HG03457 (cell line): ENCODE measurements around the gene ZNF609.
"Not testable (repeated sequence)": the region's sequence is repeated elsewhere in the genome, so short reads cannot be mapped to it uniquely, and the experiment has no call there.

ENCODE experiments used
- ATAC-seq: cut with Tn5 transposase; IDR thresholded peaks from one replicate; pipeline ENCODE4 v1.9.1; 2021; ENCODE audit warnings: moderate number of reproducible peaks; ENCODE audit not compliant: unreplicated experiment

ZNF609 gene

DNA sequence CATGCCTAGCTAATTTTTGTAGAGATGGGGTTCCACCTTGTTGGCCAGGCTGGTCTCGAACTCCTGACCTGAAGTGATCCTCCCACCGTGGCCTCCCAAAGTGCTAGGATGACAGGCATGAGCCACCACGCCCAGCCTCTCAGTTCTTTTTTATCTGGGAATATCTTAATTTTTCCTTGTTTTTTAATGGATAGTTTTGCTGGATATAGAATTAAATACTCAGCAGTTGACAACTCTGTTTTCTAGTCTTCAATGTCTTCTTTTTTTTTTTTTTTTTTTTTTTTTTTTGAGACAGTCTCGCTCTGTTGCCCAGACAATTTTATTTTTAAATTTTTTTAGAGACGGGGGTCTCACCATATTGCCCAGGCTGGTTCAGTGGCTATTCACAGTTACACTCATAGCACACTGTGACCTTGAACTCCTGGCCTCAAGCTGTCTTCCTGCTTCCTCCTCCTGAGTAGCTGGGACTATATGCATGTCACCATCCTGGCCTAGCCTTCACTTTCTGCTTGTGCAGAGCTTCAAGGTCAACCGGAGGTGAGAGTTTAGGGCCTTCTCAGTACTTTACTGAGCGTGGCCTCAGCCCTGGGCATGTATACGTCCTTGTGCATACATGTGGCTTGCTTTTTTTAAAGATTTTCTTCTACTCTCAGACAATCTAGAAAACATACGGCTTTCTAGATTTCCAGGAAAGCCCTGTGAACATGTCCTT, 120.5 kb downstream of the ZNF609 start:
- no peak for ATAC-seq

DNA sequence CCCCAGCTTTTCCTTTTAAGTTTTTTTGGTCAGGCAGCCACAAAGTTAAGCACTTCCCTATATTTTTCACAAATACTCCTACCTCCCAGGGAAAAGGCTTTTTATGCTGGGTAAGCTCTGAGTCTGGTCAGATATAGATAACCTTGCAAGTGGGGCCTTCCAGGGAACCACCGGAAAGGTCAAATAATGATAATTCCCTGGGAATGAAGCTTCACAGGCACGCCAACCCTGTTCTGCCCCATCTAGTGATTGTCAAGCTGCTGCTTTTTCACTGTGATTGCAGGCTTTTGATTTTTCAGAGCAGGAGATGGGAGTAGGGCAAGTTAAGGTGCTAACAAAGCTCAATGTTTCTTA, 121.0 kb downstream of the ZNF609 start:
- ATAC-seq = no peak

DNA sequence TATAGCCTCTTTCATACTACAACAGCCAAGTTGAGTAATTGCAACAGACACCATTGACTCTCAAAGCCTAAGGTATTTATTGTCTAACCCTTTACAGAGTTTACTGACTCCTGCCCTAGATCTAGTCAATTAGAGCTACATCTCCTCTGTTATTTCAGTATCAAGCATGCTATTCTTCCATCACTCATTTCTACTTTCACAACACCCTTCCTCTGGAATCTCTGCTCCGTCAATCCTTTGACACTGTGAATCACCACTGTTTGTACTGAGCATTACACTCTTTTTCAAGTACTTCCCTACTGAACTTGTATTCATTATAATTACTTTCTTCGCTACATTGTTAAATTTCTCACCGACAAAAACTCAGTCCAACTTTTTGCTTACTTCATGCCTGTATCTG, 121.8 kb downstream of the ZNF609 start:
- ATAC-seq = no peak

DNA sequence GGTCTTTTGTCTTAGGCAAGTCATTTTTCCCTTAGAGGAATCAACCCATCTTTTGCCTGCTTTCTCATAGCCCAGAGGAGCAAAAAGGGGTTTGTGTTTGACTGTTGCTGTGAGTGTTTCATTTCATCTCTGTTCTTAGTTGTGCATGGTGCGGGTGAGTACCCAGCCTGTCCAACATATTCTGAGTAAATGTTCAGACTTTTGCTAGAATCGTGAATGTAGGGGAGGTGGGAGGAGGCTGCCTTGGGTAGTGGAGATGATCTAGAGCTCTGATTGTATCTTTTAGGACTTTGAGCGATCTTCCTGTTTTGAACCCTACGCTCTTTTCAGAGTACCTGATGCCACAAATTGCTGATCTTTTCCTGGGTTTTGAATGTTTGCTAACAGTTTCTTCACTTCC, 123.1 kb downstream of the ZNF609 start:
- no peak for ATAC-seq

DNA sequence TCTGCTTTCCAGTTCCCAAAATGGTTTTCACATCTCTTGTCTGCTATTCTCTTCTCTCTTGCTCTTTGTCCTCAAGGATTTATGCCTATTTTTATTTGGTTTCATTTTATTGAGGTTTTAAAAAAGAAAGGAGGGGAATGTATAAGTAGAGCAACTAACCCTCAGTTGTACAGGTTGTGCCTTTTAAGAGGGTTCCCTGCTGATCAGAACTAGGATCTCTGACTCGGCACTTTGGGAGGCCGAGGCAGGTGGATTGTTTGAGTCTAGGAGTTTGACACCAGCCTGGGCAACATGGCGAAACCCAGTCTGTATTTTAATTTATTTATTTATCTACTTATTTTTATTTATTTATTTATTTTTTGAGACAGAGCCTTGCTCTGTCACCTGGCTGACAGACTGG, 123.6 kb downstream of the ZNF609 start:
- no peak for ATAC-seq

DNA sequence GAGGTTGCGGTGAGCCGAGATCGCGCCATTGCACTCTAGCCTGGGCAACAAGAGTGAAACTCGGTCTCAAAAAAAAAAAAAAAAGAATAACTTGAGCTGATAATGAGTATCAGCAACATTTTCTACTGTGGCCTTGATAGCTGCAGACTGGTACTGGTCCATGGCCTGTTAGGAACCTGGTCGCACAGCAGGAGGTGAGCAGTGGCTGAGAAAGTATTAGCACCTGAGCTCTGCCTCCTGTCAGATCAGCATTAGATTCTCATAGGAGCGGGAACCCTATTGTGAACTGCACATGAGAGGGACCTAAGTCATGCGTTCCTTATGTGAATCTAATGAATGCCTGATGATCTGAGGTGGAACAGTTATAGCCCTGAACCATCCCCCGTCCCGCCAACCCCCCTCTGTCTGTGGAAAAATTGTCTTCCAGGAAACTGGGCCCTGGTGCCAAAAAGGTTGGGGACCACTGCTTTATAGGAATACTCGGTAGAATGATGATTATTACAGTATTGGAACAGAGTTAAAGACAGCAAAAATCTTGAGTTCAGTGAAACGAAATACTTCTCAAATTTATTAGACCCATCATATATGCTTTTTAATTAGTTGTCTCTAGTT, 126.0 kb downstream of the ZNF609 start:
- no peak for ATAC-seq

DNA sequence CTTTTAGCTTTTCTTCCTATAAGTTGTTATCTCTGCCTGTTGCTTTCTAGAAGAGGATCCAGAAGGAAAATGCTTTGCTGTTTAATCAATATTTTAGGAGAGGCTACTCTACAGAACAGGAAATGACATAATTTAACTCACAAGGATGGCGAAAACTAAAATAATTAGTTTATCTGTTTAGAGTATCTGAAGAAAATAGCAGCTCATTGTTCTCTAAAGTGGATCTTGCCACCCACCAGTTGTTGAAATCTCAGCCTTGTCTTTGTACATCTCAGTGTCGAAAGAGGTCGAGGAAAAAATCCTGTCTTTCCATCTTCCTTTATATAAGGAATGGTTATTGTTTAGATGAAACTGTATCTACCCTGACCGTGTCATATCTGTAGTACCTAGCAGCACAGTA, 126.6 kb downstream of the ZNF609 start:
- ATAC-seq = no peak

DNA sequence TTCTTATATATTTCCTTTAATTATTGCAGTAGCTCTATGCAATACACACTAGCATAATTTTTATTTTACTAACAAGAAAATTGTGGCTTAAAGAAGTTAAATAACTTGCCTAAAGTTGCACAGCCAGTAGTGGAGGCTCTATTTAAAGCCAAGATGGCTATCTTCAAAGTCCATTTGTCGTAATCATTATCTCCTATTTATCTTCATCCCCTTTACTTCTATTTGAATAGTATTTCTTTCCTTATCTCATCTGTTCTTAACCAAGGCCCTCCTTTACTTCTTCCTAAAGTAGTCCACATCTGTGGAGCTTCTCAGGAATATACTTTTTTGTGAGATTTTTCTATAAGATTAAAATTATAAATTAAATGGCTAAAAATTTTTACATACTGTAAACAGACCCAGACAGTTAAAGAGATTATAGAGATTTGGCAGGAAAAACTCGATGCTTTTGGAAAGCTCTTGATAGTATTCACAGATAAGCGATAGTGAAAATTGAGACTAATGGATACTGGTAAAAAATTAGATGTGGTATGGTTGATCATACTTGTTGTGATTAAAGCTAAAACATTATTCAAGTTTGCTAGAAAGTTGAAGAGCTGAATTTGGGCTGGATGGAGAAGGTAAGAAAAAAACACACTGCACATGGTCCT, 129.2 kb downstream of the ZNF609 start:
- no peak for ATAC-seq

DNA sequence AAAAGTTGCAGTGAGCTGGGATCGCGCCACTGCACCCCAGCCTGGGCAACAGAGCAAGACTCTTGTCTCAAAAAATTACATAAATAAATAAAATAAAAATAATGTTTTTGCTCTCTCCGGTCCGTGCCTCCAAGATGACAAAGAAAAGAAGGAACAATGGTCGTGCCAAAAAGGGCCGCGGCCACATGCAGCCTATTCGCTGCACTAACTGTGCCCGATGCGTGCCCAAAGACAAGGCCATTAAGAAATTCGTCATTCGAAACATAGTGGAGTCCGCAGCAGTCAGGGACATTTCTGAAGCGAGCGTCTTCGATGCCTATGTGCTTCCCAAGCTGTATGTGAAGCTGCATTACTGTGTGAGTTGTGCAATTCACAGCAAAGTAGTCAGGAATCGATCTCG, 132.5 kb downstream of the ZNF609 start:
- not testable (repeated sequence) for ATAC-seq

DNA sequence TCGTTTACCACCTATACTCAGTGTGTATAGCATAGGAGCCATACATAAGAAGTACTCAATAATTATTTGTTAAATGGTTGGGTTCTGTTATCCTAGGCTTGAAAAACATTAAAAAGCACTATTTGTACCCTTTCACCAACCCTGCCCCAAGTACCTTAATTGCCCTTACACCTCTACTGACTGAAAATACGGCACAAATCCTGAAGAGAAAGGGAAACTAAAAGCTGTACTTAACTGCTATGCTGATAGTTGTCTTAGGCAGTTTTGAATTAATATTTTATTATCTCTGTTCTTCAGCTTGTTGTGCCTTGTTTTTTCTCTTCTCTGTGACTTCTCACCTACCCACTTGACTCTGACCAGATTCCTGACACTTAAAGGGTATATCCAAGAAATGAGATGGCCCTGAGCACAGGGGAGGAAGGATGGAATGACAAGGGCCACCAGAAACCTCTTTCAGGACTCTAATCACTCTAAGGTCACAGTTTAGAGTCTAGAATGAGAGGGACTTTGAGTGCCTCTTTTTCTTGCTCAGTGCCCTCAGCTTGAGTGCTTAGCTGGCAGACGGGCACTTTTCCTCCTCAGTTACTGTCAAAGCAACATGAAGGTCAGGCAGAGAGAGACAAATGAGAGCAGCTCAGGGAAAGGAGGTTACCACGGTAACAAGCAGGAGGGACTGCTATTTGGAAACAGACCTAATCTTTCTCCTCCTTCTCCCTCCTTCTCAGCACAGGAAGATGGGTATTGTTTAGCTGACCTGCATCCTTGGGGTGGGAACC, 136.5 kb downstream of the ZNF609 start:
- ATAC-seq = no peak

DNA sequence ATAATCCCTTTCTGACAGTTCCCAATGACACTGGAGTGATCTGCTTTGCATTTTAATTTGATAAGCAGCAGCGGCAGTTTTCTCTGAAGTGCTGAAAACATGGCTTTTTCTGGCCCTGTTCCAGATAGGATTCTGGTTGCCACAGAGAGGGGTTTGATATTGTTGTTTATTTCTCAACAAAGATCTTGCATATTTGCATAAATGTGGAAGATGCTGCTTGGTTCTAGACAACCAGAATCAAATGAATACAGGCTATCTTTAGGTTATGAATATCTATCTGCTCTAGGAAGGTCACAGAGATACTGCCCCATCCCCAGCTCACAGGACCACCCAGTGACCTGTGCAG, 137.1 kb downstream of the ZNF609 start:
- ATAC-seq = no peak

DNA sequence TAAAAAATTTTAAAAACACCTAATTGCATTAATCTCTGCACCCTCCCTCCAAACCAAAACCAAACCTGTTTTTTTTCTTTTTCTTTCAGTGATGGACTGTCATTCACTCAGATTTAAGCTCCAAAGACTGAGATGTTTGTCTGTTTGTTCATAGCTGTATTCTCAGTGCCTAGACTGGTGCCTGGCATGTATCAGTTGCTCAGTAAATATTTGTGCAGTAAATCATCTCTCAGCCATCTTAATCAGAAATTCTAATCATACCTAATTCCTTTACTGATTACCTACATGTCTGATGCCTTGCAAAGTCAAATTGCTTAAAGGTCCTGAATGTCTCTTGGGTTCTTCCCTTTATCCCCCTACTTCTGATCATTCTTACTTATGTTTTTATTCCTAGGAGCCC, 138.8 kb downstream of the ZNF609 start:
- no peak for ATAC-seq

DNA sequence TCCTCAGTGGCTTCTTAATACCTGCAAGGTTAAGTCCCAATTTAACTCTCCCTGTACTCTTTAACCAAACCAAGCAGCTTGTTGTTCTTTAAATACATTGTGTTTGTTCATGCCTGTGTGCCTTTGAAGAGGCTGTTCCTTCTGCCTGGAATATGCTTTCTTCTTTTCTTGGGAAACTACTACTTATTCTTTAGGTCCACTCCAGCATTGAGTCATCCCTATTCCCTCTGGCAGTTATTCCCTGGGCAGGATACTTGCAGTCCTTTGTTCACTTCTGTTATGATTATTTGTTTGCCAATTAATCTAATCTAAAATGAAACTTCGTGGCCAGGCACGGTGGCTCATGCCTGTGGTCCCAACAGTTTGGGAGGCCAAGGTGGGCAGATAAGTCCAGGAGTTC, 139.3 kb downstream of the ZNF609 start:
- ATAC-seq = no peak

DNA sequence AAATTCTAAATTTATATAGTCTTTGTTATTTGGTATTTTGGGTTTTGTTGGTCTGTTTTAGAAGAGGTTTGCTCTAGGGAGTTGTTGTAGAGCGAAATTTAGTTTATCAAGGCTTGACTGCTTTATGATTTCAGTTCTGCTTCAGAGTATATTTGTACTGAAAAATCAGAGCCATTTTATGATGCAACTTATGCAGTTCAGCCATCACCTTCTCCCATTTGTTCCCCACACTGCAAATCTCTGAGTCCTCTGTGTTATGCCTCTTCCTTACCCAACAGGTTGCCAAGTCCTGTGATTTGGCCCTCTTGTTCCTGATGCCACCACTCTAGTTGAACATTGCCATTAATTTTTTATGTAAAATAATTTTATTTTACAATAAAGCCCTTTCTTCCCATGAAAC, 140.4 kb downstream of the ZNF609 start:
- no peak for ATAC-seq

DNA sequence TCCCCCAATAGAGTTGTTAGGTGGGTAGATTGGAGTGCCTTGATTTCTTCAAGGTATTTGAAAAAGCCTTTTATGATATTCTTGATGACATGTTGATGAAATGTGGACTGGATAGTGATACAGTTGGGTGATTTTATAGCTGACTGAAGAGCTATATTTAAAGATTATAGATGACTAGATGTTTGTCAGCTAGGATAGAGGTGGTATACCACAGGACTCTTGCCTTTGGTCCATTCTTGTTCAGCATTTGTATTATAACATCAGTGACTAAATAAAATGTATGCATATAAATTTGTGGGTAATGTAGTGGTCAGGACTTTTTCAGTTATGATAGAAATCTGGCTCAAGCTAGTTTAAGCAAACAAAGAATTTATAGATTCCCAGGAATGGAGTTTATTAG, 143.9 kb downstream of the ZNF609 start:
- no peak for ATAC-seq

DNA sequence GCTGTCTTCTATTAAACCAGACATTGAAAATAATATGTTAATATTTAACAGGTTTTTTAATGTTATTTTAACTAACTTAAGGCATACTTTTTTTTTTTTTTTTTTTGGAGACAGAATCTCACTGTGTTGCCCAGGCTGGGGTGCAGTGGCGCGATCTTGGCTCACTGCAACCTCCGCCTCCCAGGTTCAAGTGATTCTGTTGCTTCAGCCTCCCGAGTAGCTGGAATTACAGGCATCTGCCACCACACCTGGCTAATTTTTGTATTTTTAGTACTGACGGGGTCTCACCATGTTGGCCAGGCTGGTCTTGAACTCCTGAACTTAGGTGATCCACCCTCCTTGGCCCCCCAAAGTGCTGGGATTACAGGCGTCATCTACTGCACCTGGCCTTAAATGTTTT, 147.0 kb downstream of the ZNF609 start:
- ATAC-seq = not testable (repeated sequence)

DNA sequence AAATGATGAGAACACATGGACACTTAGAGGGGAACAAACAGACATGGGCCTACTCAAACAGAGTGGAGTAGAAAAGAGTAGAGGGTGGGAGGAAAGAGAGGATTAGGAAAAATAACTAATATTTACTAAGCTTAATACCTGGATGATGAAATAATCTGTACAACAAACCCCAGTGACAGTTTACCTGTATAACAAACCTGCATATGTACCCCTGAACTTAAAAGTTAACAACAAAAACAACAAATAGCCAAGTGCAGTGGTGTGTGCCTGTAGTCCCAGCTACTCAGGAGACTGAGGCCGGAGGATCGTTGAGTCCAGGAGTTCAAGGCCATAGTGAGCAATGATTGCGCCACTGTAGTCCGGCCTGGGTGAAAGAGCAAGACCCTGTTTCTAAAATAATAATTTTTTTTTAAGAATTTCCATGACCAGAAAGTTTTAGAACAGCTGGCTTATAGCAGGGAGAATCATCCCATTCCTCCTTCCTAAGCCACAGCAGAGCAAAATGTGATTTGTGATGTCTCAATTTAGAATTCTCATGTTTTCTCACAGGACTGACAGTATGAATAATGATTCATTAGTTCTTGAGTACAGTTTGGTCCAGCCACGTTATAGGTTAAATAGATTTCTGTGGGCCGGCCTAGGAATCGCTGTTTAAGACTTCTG, 150.0 kb downstream of the ZNF609 start:
- ATAC-seq = no peak

DNA sequence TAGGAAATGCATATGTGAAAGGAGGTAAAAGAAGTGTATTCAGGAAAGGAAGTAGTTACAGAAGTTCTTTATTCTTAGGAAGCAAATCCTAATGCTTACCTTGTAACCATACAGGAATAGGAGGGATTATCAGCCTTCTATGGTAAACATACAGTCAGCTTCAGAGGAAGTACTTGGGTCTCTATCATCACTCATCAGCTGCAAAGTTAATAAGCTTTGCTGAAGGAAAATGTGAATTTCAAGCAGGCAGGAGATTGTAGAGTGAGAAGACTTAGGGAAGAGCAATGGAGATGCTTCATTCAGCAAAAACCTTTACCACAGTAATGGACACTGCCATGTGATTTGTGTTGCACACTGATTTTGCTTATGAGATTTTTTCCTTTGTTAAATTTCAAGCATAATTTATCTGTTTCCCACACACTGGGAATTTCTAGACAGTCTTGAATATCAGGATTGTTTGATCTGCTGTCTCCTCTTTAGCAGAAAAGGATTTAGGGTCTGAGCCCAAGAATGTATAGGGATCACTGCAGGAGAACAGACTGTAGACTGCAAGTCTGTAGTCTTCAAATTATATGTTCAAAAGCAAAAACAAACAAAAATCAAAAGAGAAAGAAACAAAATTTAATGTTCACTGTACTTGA, 150.8 kb downstream of the ZNF609 start:
- no peak for ATAC-seq

DNA sequence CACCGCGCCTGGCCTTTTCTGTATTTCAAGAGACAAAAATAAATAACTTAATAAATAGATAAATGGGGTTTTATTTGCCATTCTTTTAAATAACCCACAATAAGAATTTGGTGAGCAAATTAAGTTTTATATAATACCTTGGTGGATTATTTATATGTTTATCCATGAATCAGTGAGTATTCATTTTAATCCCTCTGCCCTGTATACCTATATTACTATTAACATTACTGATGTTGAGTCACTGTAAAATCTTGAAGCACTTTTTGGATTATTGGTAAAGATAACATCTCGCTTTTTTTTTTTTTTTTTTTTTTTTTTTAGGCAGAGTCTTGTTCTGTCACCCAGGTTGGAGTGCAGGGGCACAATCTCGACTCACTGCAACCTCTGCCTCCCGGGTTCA, 154.1 kb downstream of the ZNF609 start:
- ATAC-seq = no peak

DNA sequence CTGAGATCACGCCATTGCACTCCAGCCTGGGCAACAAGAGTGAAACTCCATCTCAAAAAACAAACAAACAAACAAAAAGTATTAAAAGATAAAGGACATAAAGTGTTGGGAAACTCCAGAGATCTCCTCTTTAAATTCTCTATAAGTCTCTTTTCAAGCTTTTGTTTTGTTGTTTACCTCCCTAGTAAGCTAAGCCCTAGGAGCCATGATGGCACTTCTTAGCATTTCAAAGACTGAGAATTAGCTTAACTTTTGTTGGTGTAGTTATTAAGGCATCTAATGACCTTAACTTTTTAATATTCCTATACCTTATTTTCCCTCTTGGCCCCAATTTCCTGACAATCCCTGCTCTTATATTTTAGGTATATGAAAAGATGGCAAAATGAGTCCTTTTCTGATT, 157.3 kb downstream of the ZNF609 start:
- no peak for ATAC-seq

DNA sequence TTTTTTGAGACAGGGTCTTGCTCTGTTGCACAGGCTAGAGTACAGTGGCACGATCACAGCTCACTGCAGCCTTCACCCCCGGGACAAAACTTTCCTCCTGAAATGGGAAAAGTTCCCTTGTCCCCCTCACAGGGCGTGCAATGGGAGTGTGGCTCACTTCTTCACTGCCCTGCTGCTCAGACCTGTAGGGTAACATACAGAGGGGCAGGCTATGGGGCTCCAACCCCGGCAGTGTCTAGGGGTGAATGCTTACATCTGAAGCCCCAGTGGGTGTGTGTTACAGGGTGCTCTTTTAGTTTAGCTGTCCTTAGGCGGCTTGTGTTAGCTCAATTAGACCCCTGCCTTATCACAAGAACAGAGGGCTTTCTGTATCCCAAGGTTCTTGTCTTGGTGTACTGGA, 157.8 kb downstream of the ZNF609 start:
- ATAC-seq = no peak
